Measurements from ENCODE around the gene CAPN5.

The CAPN5 gene

GRCh38 chr11:77102246-77103210, 35.8 kb downstream of the CAPN5 start, which contains the start of gene OMP:
Gene OMP, plus strand, starts transcription at chr11:77102840. Its CDS starts 0 bp downstream, at chr11:77102840.
- no peak for DNase-seq

GRCh38 chr11:77103319-77103718, 36.5 kb downstream of the CAPN5 start:
- DNase-seq = no peak

GRCh38 chr11:77104727-77105126, 38.0 kb downstream of the CAPN5 start:
- DNase-seq = no peak

- DNase-seq = no peak
Observed at GRCh38 chr11:77106321-77106720, 39.5 kb downstream of the CAPN5 start.

GRCh38 chr11:77106759-77107158, 40.0 kb downstream of the CAPN5 start:
- no peak for DNase-seq

GRCh38 chr11:77107950-77108349, 41.2 kb downstream of the CAPN5 start:
- DNase-seq = no peak

GRCh38 chr11:77108436-77108835, 41.7 kb downstream of the CAPN5 start:
- DNase-seq = no peak

GRCh38 chr11:77109236-77110019, 42.7 kb downstream of the CAPN5 start:
- no peak for DNase-seq

GRCh38 chr11:77110836-77111235, 44.1 kb downstream of the CAPN5 start:
- no peak for DNase-seq

- DNase-seq = no peak
Observed at GRCh38 chr11:77111277-77111676, 44.5 kb downstream of the CAPN5 start.

GRCh38 chr11:77111946-77112345, 45.2 kb downstream of the CAPN5 start:
- no peak for DNase-seq

- no peak for DNase-seq
Observed at GRCh38 chr11:77112641-77113381, 46.0 kb downstream of the CAPN5 start.

- peak; percentile 17 for DNase-seq
Observed at GRCh38 chr11:77113382-77114088, 46.8 kb downstream of the CAPN5 start.

- no peak for DNase-seq
Observed at GRCh38 chr11:77114089-77114463, 47.3 kb downstream of the CAPN5 start.

- no peak for DNase-seq
Observed at GRCh38 chr11:77115181-77115611, 48.4 kb downstream of the CAPN5 start.

- DNase-seq = no peak
Observed at GRCh38 chr11:77115956-77116355, 49.2 kb downstream of the CAPN5 start.

GRCh38 chr11:77117492-77117891, 50.7 kb downstream of the CAPN5 start:
- no peak for DNase-seq

- DNase-seq = no peak
Observed at GRCh38 chr11:77118086-77118485, 51.3 kb downstream of the CAPN5 start.

GRCh38 chr11:77118971-77119370, 52.2 kb downstream of the CAPN5 start:
- DNase-seq = no peak

GRCh38 chr11:77119531-77119936, 52.8 kb downstream of the CAPN5 start:
- DNase-seq = no peak

GRCh38 chr11:77120571-77120970, 53.8 kb downstream of the CAPN5 start:
- DNase-seq = no peak

- DNase-seq = no peak
Observed at GRCh38 chr11:77121096-77121640, 54.4 kb downstream of the CAPN5 start.

Data from CD4-positive, alpha-beta T cell treated with Interleukin-10 for 1 hour (primary cell).